Measurements from ENCODE around the gene SLC5A7. TPM values are rescaled to one million over a fixed set of nuclear protein-coding genes. Genes with fewer than 3 reads are reported as not detected.

SLC5A7 gene
- total RNA-seq, 1 donor from 2014 or later: 0.30 TPM

DNA sequence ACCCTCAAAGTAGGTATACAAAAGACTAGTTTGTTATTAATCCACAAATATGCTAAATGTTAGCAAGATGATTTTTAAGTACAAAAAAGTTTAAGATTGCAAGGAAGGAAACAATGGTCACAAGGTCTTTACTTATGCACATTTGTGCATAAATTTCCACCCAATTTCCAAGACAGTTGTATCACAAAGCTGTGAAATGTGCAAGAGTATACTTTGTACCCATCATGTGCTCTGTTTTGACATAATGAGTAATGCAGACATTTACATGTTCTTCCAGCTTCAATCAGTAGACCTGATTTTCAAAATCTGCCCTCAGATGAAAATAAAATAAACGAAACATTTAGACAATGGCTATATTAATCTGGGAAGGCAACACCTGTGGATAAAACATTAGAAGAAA is 27.0 kb downstream of the SLC5A7 start:
- H3K36me3 ChIP-seq: no peaks in the 10 kb centered on the region
- H3K27me3 ChIP-seq (ENCODE audit: low read depth): no peaks in the 10 kb centered on the region
- intact Hi-C loops (cut with DNase I): no loop called here
- no peaks in the 10 kb centered on the region for H3K4me1 ChIP-seq
- H3K9me3 ChIP-seq: peaks cover 22% of the 10 kb centered on the region
- H3K27ac ChIP-seq: no peak overlapping the region
- DNase-seq: no peak
- H3K4me3 ChIP-seq: no peak overlapping the region
- TF ChIP-seq, protein P1, sequence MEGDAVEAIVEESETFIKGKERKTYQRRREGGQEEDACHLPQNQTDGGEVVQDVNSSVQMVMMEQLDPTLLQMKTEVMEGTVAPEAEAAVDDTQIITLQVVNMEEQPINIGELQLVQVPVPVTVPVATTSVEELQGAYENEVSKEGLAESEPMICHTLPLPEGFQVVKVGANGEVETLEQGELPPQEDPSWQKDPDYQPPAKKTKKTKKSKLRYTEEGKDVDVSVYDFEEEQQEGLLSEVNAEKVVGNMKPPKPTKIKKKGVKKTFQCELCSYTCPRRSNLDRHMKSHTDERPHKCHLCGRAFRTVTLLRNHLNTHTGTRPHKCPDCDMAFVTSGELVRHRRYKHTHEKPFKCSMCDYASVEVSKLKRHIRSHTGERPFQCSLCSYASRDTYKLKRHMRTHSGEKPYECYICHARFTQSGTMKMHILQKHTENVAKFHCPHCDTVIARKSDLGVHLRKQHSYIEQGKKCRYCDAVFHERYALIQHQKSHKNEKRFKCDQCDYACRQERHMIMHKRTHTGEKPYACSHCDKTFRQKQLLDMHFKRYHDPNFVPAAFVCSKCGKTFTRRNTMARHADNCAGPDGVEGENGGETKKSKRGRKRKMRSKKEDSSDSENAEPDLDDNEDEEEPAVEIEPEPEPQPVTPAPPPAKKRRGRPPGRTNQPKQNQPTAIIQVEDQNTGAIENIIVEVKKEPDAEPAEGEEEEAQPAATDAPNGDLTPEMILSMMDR (IDR thresholded peaks at IDR 0.05): no peak
- ATAC-seq: no peak

- no peaks in the 10 kb centered on the region for H3K27me3 ChIP-seq (ENCODE audit: low read depth)
- no peaks in the 10 kb centered on the region for H3K4me1 ChIP-seq
- intact Hi-C loops (cut with DNase I): no loop called here
- ATAC-seq (no peak), DNase-seq (no peak)
- no peak overlapping the region for H3K27ac ChIP-seq
- TF ChIP-seq, protein P1 (IDR thresholded peaks at IDR 0.05): no peak
- no peak overlapping the region for H3K4me3 ChIP-seq
- no peaks in the 10 kb centered on the region for H3K36me3 ChIP-seq
- H3K9me3 ChIP-seq: no peaks in the 10 kb centered on the region
Measured at GRCh38 chr2:108022628-108023027, 36.3 kb downstream of the SLC5A7 start.

DNA sequence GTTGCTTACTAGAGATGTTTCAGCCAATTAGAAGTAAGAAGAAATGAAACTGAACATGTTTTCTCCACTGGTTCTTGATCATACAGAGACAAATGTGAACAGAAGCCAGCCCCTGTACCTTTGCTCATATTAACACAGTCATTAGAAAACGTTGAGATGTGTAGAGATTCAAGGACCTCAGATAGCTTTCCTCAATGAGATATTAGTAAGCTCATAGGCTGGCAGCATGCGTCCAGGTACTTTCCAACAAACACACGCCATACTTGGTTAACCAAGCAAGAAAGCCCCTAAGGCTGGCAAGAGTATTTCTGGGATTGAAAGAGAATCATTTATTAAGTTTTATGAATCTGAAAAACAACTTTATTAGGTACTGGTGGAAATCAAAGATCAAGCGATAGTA is 37.5 kb downstream of the SLC5A7 start:
- no peak overlapping the region for H3K27ac ChIP-seq
- H3K9me3 ChIP-seq: no peaks in the 10 kb centered on the region

GRCh38 chr2:108026092-108026794 is 39.9 kb downstream of the SLC5A7 start:
- H3K4me3 ChIP-seq: no peak overlapping the region
- intact Hi-C loops (cut with DNase I): no loop called here
- H3K27ac ChIP-seq: no peak overlapping the region
- ATAC-seq: no peak
- TF ChIP-seq, protein P1 (IDR thresholded peaks at IDR 0.05): no peak
- no peaks in the 10 kb centered on the region for H3K4me1 ChIP-seq
- H3K36me3 ChIP-seq: no peaks in the 10 kb centered on the region
- DNase-seq: no peak
- no peaks in the 10 kb centered on the region for H3K27me3 ChIP-seq (ENCODE audit: low read depth)
- H3K9me3 ChIP-seq: peaks cover 3% of the 10 kb centered on the region

More for the DNA sequence above, 37.5 kb downstream of the SLC5A7 start:
- intact Hi-C loops (cut with DNase I): no loop called here
- Histone ChIP-seq H3K4me1 (no peaks in the 10 kb centered on the region), H3K4me3 (no peak overlapping the region), H3K27me3 (ENCODE audit: low read depth) (no peaks in the 10 kb centered on the region), H3K36me3 (no peaks in the 10 kb centered on the region)
- TF ChIP-seq, protein P1 (IDR thresholded peaks at IDR 0.05): no peak
- no peak for ATAC-seq
- no peak for DNase-seq

GRCh38 chr2:108029496-108029895 is 43.2 kb downstream of the SLC5A7 start:
- H3K4me1 ChIP-seq: no peaks in the 10 kb centered on the region
- no peaks in the 10 kb centered on the region for H3K27me3 ChIP-seq (ENCODE audit: low read depth)
- intact Hi-C loops (cut with DNase I): no loop called here
- peaks cover 4% of the 10 kb centered on the region for H3K9me3 ChIP-seq
- H3K27ac ChIP-seq: no peak overlapping the region
- H3K4me3 ChIP-seq: no peak overlapping the region
- DNase-seq (no peak), ATAC-seq (no peak)
- no peaks in the 10 kb centered on the region for H3K36me3 ChIP-seq
- TF ChIP-seq, protein P1 (IDR thresholded peaks at IDR 0.05): no peak

All from lower lobe of right lung (tissue), 2 donors.